ENCODE data around the gene MAN1C1.

MAN1C1 gene

GRCh38 chr1:25770541-25771220, 154.1 kb downstream of the MAN1C1 start:
- no peak for DNase-seq (ENCODE audit: low read depth)
- H3K4me3 ChIP-seq (ENCODE audit: low read depth, low read length), result no peak overlapping the region
- TF ChIP-seq MAX (IDR thresholded peaks at IDR 0.05; ENCODE audit: low read depth, low read length) (no peak), MYC (IDR thresholded peaks at IDR 0.05; ENCODE audit: low read depth, low read length) (no peak), CTCF (IDR thresholded peaks at IDR 0.05; ENCODE audit: low read depth, low read length) (no peak), POLR2A (IDR thresholded peaks at IDR 0.05; ENCODE audit: extremely low read depth, insufficient read length) (no peak)

- no peak for DNase-seq (ENCODE audit: low read depth)
- H3K4me3 ChIP-seq (ENCODE audit: low read depth, low read length), result no peak overlapping the region
- TF ChIP-seq MYC (IDR thresholded peaks at IDR 0.05; ENCODE audit: low read depth, low read length) (no peak), CTCF (IDR thresholded peaks at IDR 0.05; ENCODE audit: low read depth, low read length) (no peak), POLR2A (IDR thresholded peaks at IDR 0.05; ENCODE audit: extremely low read depth, insufficient read length) (no peak), MAX (IDR thresholded peaks at IDR 0.05; ENCODE audit: low read depth, low read length) (no peak)
Measured at GRCh38 chr1:25771221-25772114, 154.9 kb downstream of the MAN1C1 start.

GRCh38 chr1:25772164-25772563, 155.6 kb downstream of the MAN1C1 start:
- no peak for DNase-seq (ENCODE audit: low read depth)
- TF ChIP-seq MAX (IDR thresholded peaks at IDR 0.05; ENCODE audit: low read depth, low read length), result no peak
- no peak for TF ChIP-seq MYC (IDR thresholded peaks at IDR 0.05; ENCODE audit: low read depth, low read length)
- TF ChIP-seq CTCF (IDR thresholded peaks at IDR 0.05; ENCODE audit: low read depth, low read length), result no peak
- no peak for TF ChIP-seq POLR2A (IDR thresholded peaks at IDR 0.05; ENCODE audit: extremely low read depth, insufficient read length)
- no peak overlapping the region for H3K4me3 ChIP-seq (ENCODE audit: low read depth, low read length)

- DNase-seq (ENCODE audit: low read depth), result no peak
- H3K4me3 ChIP-seq (ENCODE audit: low read depth, low read length), result no peak overlapping the region
- TF ChIP-seq MAX (IDR thresholded peaks at IDR 0.05; ENCODE audit: low read depth, low read length), result no peak
- TF ChIP-seq CTCF (IDR thresholded peaks at IDR 0.05; ENCODE audit: low read depth, low read length), result no peak
- no peak for TF ChIP-seq MYC (IDR thresholded peaks at IDR 0.05; ENCODE audit: low read depth, low read length)
- no peak for TF ChIP-seq POLR2A (IDR thresholded peaks at IDR 0.05; ENCODE audit: extremely low read depth, insufficient read length)
Measured at GRCh38 chr1:25772692-25773245, 156.2 kb downstream of the MAN1C1 start.

- no peak for DNase-seq (ENCODE audit: low read depth)
- TF ChIP-seq CTCF (IDR thresholded peaks at IDR 0.05; ENCODE audit: low read depth, low read length) (no peak), MYC (IDR thresholded peaks at IDR 0.05; ENCODE audit: low read depth, low read length) (no peak), MAX (IDR thresholded peaks at IDR 0.05; ENCODE audit: low read depth, low read length) (no peak), POLR2A (IDR thresholded peaks at IDR 0.05; ENCODE audit: extremely low read depth, insufficient read length) (no peak)
Measured at GRCh38 chr1:25773441-25774125, 157.0 kb downstream of the MAN1C1 start.

More at GRCh38 chr1:25773441-25774125, 157.0 kb downstream of the MAN1C1 start:
- no peak overlapping the region for H3K4me3 ChIP-seq (ENCODE audit: low read depth, low read length)

Data from NB4 (cell line).